IMR-90 (cell line): ENCODE results near the gene TECTA. TPM values are rescaled to one million over a fixed set of nuclear protein-coding genes. Genes with fewer than 3 reads are reported as not detected.

Source experiments
- ATAC-seq: fragments of 200-7000 bp; cut with Tn5 transposase; 2 replicates; pipeline ENCODE4 v1.9.1; 2020; ENCODE audit warnings: low read depth, mild to moderate bottlenecking, moderate library complexity
- BruUV-seq: library from RNA; stranded (reverse); fragments of 400-500 nt; replicated peaks from 2 replicates; lab custom pipeline; 2021; lab: Mats Ljungman, UMichigan
- CTCF ChIA-PET: fragments of 300-600 bp; formaldehyde crosslinking; extraction: SDS; loops from one replicate; lab custom pipeline; 2021; ENCODE audit warnings: antibody characterized with exemption; lab: Yijun Ruan, JAX
- POLR2A ChIA-PET: fragments of 300-600 bp; sonication (Branson Sonifier 250); formaldehyde crosslinking; loops from one replicate; lab custom pipeline; 2022; ENCODE audit warnings: antibody characterized with exemption; ENCODE audit not compliant: unreplicated experiment; lab: Charles Lee
- DNase-seq: peaks from one replicate; pipeline ENCODE4 v3.0.0; 2013
- H2AFZ ChIP-seq: replicated peaks from 2 replicates; pipeline ENCODE3; 2013; ENCODE audit warnings: low read length, mild to moderate bottlenecking; ENCODE audit not compliant: poor library complexity
- H2AK5ac ChIP-seq: 2 replicates; pipeline ENCODE4 v1.6.1; 2013; ENCODE audit warnings: low read depth, low read length, inconsistent platforms
- H2AK9ac ChIP-seq: replicated peaks from 2 replicates; pipeline ENCODE3; 2013; ENCODE audit warnings: mild to moderate bottlenecking, low read depth, low read length, moderate library complexity; ENCODE audit not compliant: poor library complexity
- H2BK120ac ChIP-seq: 2 replicates; pipeline ENCODE4 v1.6.1; 2013; ENCODE audit warnings: low read depth, low read length, inconsistent platforms
- H2BK15ac ChIP-seq: 3 replicates; pipeline ENCODE4 v1.6.1; 2013; ENCODE audit warnings: low read depth, low read length, inconsistent platforms
- H2BK20ac ChIP-seq: 2 replicates; pipeline ENCODE4 v1.6.1; 2013; ENCODE audit warnings: low read depth, mild to moderate bottlenecking, inconsistent platforms, low read length, moderate library complexity
- H2BK5ac ChIP-seq: 2 replicates; pipeline ENCODE4 v1.6.1; 2013; ENCODE audit warnings: mild to moderate bottlenecking, low read depth, low read length, inconsistent platforms; ENCODE audit not compliant: poor library complexity, severe bottlenecking
- H3K14ac ChIP-seq: replicated peaks from 2 replicates; pipeline ENCODE4 v1.6.1; 2013; ENCODE audit warnings: low read depth, low read length, inconsistent platforms
- H3K18ac ChIP-seq: 2 replicates; pipeline ENCODE4 v1.6.1; 2013; ENCODE audit warnings: low read depth, low read length, control low read depth
- H3K23ac ChIP-seq: 2 replicates; pipeline ENCODE4 v1.6.1; 2013; ENCODE audit warnings: low read depth, low read length, inconsistent platforms
- H3K27ac ChIP-seq: 2 replicates; pipeline ENCODE4 v1.5.1; 2013; ENCODE audit warnings: mild to moderate bottlenecking, control low read depth, low read length; ENCODE audit not compliant: insufficient read depth
- H3K27me3 ChIP-seq: 2 replicates; pipeline ENCODE4 v1.6.1; 2013; ENCODE audit warnings: low read length; ENCODE audit not compliant: control insufficient read depth, insufficient read depth
- H3K36me3 ChIP-seq: 2 replicates; pipeline ENCODE4 v1.6.1; 2013; ENCODE audit warnings: low read length, mixed read lengths; ENCODE audit not compliant: control insufficient read depth, insufficient read depth
- H3K4ac ChIP-seq: 2 replicates; pipeline ENCODE4 v1.6.1; 2013; ENCODE audit warnings: low read depth, low read length, inconsistent platforms
- H3K4me1 ChIP-seq: 2 replicates; pipeline ENCODE4 v1.6.1; 2013; ENCODE audit warnings: low read length, mixed read lengths; ENCODE audit not compliant: control insufficient read depth, insufficient read depth
- H3K4me2 ChIP-seq: 2 replicates; pipeline ENCODE4 v1.6.1; 2013; ENCODE audit warnings: low read depth, mild to moderate bottlenecking, control low read depth, low read length, moderate library complexity
- H3K4me3 ChIP-seq: 2 replicates; pipeline ENCODE4 v1.5.1; 2013; ENCODE audit warnings: low read depth, mild to moderate bottlenecking, control low read depth, low read length, moderate library complexity; ENCODE audit not compliant: insufficient read depth
- H3K56ac ChIP-seq: 2 replicates; pipeline ENCODE4 v1.6.1; 2013; ENCODE audit warnings: low read length, inconsistent platforms; ENCODE audit not compliant: insufficient read depth; ENCODE audit errors: extremely low read depth
- H3K79me1 ChIP-seq, 2 experiments: 2 replicates each; pipeline ENCODE4 v1.6.1; 2013; ENCODE audit warnings: low read length in 2 of 2, inconsistent platforms in 1 of 2, low read depth in 1 of 2
- H3K9ac ChIP-seq: 2 replicates; pipeline ENCODE4 v1.6.1; 2013; ENCODE audit warnings: low read depth, low read length, control low read depth
- H3K9me1 ChIP-seq: 2 replicates; pipeline ENCODE4 v1.6.1; 2013; ENCODE audit warnings: low read length, inconsistent platforms; ENCODE audit not compliant: insufficient read depth
- H3K9me3 ChIP-seq: 2 replicates; pipeline ENCODE4 v1.6.1; 2013; ENCODE audit warnings: low read length; ENCODE audit not compliant: control insufficient read depth, insufficient read depth
- H4K20me1 ChIP-seq: 2 replicates; pipeline ENCODE4 v1.6.1; 2013; ENCODE audit warnings: low read length, inconsistent platforms; ENCODE audit not compliant: insufficient read depth
- H4K5ac ChIP-seq: 2 replicates; pipeline ENCODE4 v1.6.1; 2013; ENCODE audit warnings: mild to moderate bottlenecking, low read depth, low read length, control low read depth
- H4K8ac ChIP-seq, 2 experiments: 2 replicates each; pipeline ENCODE4 v1.6.1; 2013; ENCODE audit warnings: low read depth in 2 of 2, low read length in 2 of 2, control low read depth in 1 of 2, inconsistent platforms in 1 of 2
- H4K91ac ChIP-seq: 2 replicates; pipeline ENCODE4 v1.6.1; 2013; ENCODE audit warnings: low read depth, low read length, inconsistent platforms; ENCODE audit not compliant: insufficient read depth
- BHLHE40 ChIP-seq: fragments of 150-350 bp; IDR thresholded peaks from 2 replicates; pipeline ENCODE4 v1.6.1; 2016; ENCODE audit warnings: mild to moderate bottlenecking, low read depth, low read length
- CEBPB ChIP-seq: IDR thresholded peaks from 2 replicates; pipeline ENCODE4 v1.6.1; 2012; ENCODE audit warnings: low read depth, low read length, improper control_type of control experiment
- CHD1 ChIP-seq: IDR thresholded peaks from 2 replicates; pipeline ENCODE4 v1.6.1; 2012; ENCODE audit warnings: low read depth, low read length, improper control_type of control experiment
- CTCF ChIP-seq: conservative IDR thresholded peaks from 2 replicates; pipeline ENCODE4 v1.5.1; 2012; ENCODE audit warnings: mild to moderate bottlenecking, low read depth, low read length, improper control_type of control experiment
- FOS ChIP-seq: fragments of 150-350 bp; IDR thresholded peaks from 2 replicates; pipeline ENCODE4 v1.6.1; 2016; ENCODE audit warnings: low read depth, low read length
- MAFK ChIP-seq: IDR thresholded peaks from 2 replicates; pipeline ENCODE4 v1.6.1; 2012; ENCODE audit warnings: low read depth, low read length, improper control_type of control experiment
- MAZ ChIP-seq: IDR thresholded peaks from 2 replicates; pipeline ENCODE4 v1.6.1; 2012; ENCODE audit warnings: low read depth, mild to moderate bottlenecking, low read length, improper control_type of control experiment, moderate library complexity, borderline replicate concordance
- MXI1 ChIP-seq: IDR thresholded peaks from 2 replicates; pipeline ENCODE4 v1.6.1; 2012; ENCODE audit warnings: low read depth, mild to moderate bottlenecking, low read length, moderate library complexity, borderline replicate concordance
- NFE2L2 ChIP-seq: fragments of 150-350 bp; IDR thresholded peaks from 2 replicates; pipeline ENCODE4 v1.6.1; 2016; ENCODE audit warnings: low read depth, mild to moderate bottlenecking, low read length
- POLR2A ChIP-seq: IDR thresholded peaks from 2 replicates; pipeline ENCODE4 v1.6.1; 2012; ENCODE audit warnings: mild to moderate bottlenecking, low read depth, low read length
- RAD21 ChIP-seq: IDR thresholded peaks from 2 replicates; pipeline ENCODE4 v1.6.1; 2012; ENCODE audit warnings: low read length, improper control_type of control experiment
- RCOR1 ChIP-seq: IDR thresholded peaks from 2 replicates; pipeline ENCODE4 v1.6.1; 2012; ENCODE audit warnings: mild to moderate bottlenecking, low read length, improper control_type of control experiment; ENCODE audit not compliant: insufficient replicate concordance
- RFX5 ChIP-seq: IDR thresholded peaks from 2 replicates; pipeline ENCODE4 v1.8.0; 2012; ENCODE audit warnings: low read depth, mild to moderate bottlenecking, low read length, moderate library complexity
- SMC3 ChIP-seq: fragments of 150-350 bp; IDR thresholded peaks from 2 replicates; pipeline ENCODE4 v1.6.1; 2016; ENCODE audit warnings: low read depth, mild to moderate bottlenecking, antibody characterized with exemption, low read length, moderate library complexity
- USF2 ChIP-seq: fragments of 150-350 bp; IDR thresholded peaks from 2 replicates; pipeline ENCODE4 v1.6.1; 2017; ENCODE audit warnings: mild to moderate bottlenecking, antibody characterized with exemption, low read length, low read depth
- WGBS, 2 experiments: methylation state at CpG; one replicate each; pipeline versions ENCODE4 v1.1.5 to v1.1.7; 2013; ENCODE audit warnings: missing lambda C conversion rate in 2 of 2; ENCODE audit not compliant: insufficient read length in 1 of 2; ENCODE audit errors: extremely low coverage in 2 of 2; 5-methylcytosine and 5-hydroxymethylcytosine counted together
- dilution Hi-C: fragments of 300-500 bp; cut with HindIII; formaldehyde crosslinking; loops from one replicate; pipeline ENCODE4 v1.14.3; 2018; ENCODE audit warnings: low sequenced_read_pairs; ENCODE audit not compliant: unreplicated experiment
- in situ Hi-C: fragments of 300-500 bp; cut with MboI; formaldehyde crosslinking; loops from 3 replicates; pipeline ENCODE4 v1.14.3; 2019; ENCODE audit warnings: low sequenced_read_pairs, inconsistent platforms, mixed read lengths
- intact Hi-C: fragments of 100-400 bp; cut with micrococcal nuclease; formaldehyde crosslinking; loops from 2 replicates; pipeline ENCODE4 v1.10.0; 2022
- polyA plus RNA-seq, 3 experiments: library from polyadenylated mRNA; depleted of rRNA; stranded (reverse); fragments of >200 nt; gene quantifications; 2 replicates each; pipeline ENCODE4 v1.2.3, GENCODE V29; 2012; ENCODE audit warnings: low replicate concordance in 1 of 3
- total RNA-seq: library from RNA; depleted of rRNA; stranded (reverse); fragments of >200 nt; gene quantifications from 2 replicates; pipeline ENCODE4 v1.2.3, GENCODE V29; 2012
- TF ChIP-seq, protein P1 (sequence below): fragments of 150-350 bp; IDR thresholded peaks from 2 replicates; pipeline ENCODE4 v1.6.1; 2016; ENCODE audit warnings: low read depth, mild to moderate bottlenecking, low read length, moderate library complexity, borderline replicate concordance

The TECTA gene
- total and polyA plus RNA-seq, 2 of the 4 experiments (the other 2 are of a cell fraction), result 0.17 to 0.18 TPM

- Histone ChIP-seq H3K27ac (no peak overlapping the region), H3K23ac (no peak overlapping the region), H3K9me3 (no peaks in the 10 kb centered on the region), H4K20me1 (peaks cover 5% of the 10 kb centered on the region; the same call in 1 of the 2 replicates), H3K79me1 (no peaks in the 10 kb centered on the region), H3K27me3 (no peaks in the 10 kb centered on the region), H3K4me2 (no peak overlapping the region), H2AK9ac (no peak overlapping the region), H2BK15ac (no peak overlapping the region), H3K9ac (no peak overlapping the region), H3K4ac (no peak overlapping the region), H2BK20ac (no peak overlapping the region), H2BK120ac (no peak overlapping the region), H4K8ac (no peak overlapping the region), H3K18ac (no peak overlapping the region), H4K5ac (no peak overlapping the region), H3K4me3 (no peak overlapping the region), H4K91ac (no peak overlapping the region), H3K4me1 (no peaks in the 10 kb centered on the region), H3K14ac (no peak overlapping the region), H3K56ac (no peak overlapping the region), H3K9me1 (peaks cover 4% of the 10 kb centered on the region), H2AK5ac (no peak overlapping the region), H2BK5ac (no peak overlapping the region), H2AFZ (no peak overlapping the region), H3K36me3 (peaks cover 5% of the 10 kb centered on the region)
- dilution Hi-C loops (no loop called here), in situ Hi-C loops (no loop called here), intact Hi-C loops (no loop called here)
- WGBS, 2 experiments, result 100% methylated on average over 2 of the region's 4 CpGs; no CpG with 5 or more reads in 1 of the 2 experiments
- TF ChIP-seq FOS (no peak), BHLHE40 (no peak), MXI1 (no peak), SMC3 (no peak), CTCF (no peak), RAD21 (no peak), NFE2L2 (no peak), CEBPB (no peak), MAFK (no peak), MAZ (no peak), RFX5 (no peak), CHD1 (no peak), USF2 (no peak), POLR2A (no peak), RCOR1 (no peak)
- TF ChIP-seq, protein P1, sequence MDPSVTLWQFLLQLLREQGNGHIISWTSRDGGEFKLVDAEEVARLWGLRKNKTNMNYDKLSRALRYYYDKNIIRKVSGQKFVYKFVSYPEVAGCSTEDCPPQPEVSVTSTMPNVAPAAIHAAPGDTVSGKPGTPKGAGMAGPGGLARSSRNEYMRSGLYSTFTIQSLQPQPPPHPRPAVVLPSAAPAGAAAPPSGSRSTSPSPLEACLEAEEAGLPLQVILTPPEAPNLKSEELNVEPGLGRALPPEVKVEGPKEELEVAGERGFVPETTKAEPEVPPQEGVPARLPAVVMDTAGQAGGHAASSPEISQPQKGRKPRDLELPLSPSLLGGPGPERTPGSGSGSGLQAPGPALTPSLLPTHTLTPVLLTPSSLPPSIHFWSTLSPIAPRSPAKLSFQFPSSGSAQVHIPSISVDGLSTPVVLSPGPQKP, result no peak
- ChIA-PET POLR2A (no interaction called here), CTCF (no interaction called here)
- DNase-seq (peak; percentile 19), ATAC-seq (peak; percentile 88)
- BruUV-seq, result no TSS peak
These were observed 14.2 kb upstream of the TECTA start for GRCh38 chr11:121086866-121087265.
